NOMO-1 treated with dmso at 0.1 percent for 144 hours (cell line): ENCODE measurements around the gene SSPN.

Source experiments
- DNase-seq: peaks from one replicate; lab custom pipeline; 2025; ENCODE audit not compliant: unreplicated experiment; lab: John Stamatoyannopoulos, UW

SSPN gene

GRCh38 chr12:26187014-26187798 lies 8.2 kb upstream of the SSPN start:
- DNase-seq: no peak

GRCh38 chr12:26188127-26188526 lies 7.2 kb upstream of the SSPN start:
- no peak for DNase-seq

- no peak for DNase-seq
Observed at GRCh38 chr12:26188641-26189040, 6.7 kb upstream of the SSPN start.

GRCh38 chr12:26192142-26192541 lies 3.2 kb upstream of the SSPN start:
- no peak for DNase-seq

GRCh38 chr12:26193539-26193938 lies 1.8 kb upstream of the SSPN start:
- DNase-seq: no peak

GRCh38 chr12:26195641-26196420 lies 458 bp downstream of the SSPN start:
- DNase-seq: no peak

- DNase-seq: no peak
Observed at GRCh38 chr12:26196421-26196716, 996 bp downstream of the SSPN start.

GRCh38 chr12:26197832-26198231 lies 2.5 kb downstream of the SSPN start:
- DNase-seq: no peak

- DNase-seq: no peak
Observed at GRCh38 chr12:26198742-26199141, 3.4 kb downstream of the SSPN start.

- no peak for DNase-seq
Observed at GRCh38 chr12:26203167-26203780, 7.9 kb downstream of the SSPN start.

GRCh38 chr12:26204612-26205289 lies 9.4 kb downstream of the SSPN start:
- DNase-seq: no peak

GRCh38 chr12:26205298-26205697 lies 9.9 kb downstream of the SSPN start:
- DNase-seq: no peak

- no peak for DNase-seq
Observed at GRCh38 chr12:26205941-26206340, 10.6 kb downstream of the SSPN start.

- no peak for DNase-seq
Observed at GRCh38 chr12:26211331-26211730, 16.0 kb downstream of the SSPN start.

GRCh38 chr12:26212396-26212795 lies 17.0 kb downstream of the SSPN start:
- DNase-seq: no peak

GRCh38 chr12:26212988-26213387 lies 17.6 kb downstream of the SSPN start:
- no peak for DNase-seq

- DNase-seq: no peak
Observed at GRCh38 chr12:26214121-26214520, 18.7 kb downstream of the SSPN start.

GRCh38 chr12:26219736-26220135 lies 24.4 kb downstream of the SSPN start:
- no peak for DNase-seq

- no peak for DNase-seq
Observed at GRCh38 chr12:26224657-26225056, 29.3 kb downstream of the SSPN start.

GRCh38 chr12:26226122-26226521 lies 30.7 kb downstream of the SSPN start:
- DNase-seq: no peak

GRCh38 chr12:26226629-26227360 lies 31.4 kb downstream of the SSPN start:
- no peak for DNase-seq
